H1 (cell line): ENCODE results near the gene NUP58. TPM values are rescaled to one million over a fixed set of nuclear protein-coding genes. Genes with fewer than 3 reads are reported as not detected.
A peak's percentile ranks its signal among the peaks of the same experiment; 100 is the strongest.

Source experiments
- CTCF ChIA-PET: fragments of 300-600 bp; sonication (Branson Sonifier 250); formaldehyde crosslinking; loops from one replicate; lab custom pipeline; 2021; ENCODE audit not compliant: partially characterized antibody; lab: Charles Lee
- POLR2A ChIA-PET: fragments of 300-600 bp; sonication (Branson Sonifier 250); formaldehyde crosslinking; loops from one replicate; lab custom pipeline; 2021; ENCODE audit warnings: inconsistent platforms; ENCODE audit not compliant: partially characterized antibody; lab: Charles Lee
- DNase-seq, 2 experiments: peaks; one replicate each; pipeline versions ENCODE4 v3.0.0 to v3.0.0-alpha.2; 2010 to 2022; ENCODE audit warnings: low spot score in 2 of 2, low read depth in 1 of 2, mixed read lengths in 1 of 2
- FAIRE-seq: peaks from 2 replicates; lab custom pipeline; 2011; peaks lifted over from hg19 to GRCh38; lab: Jason Lieb, UNC
- H2AFZ ChIP-seq: 2 replicates; pipeline ENCODE4 v1.8.1; 2012; ENCODE audit warnings: low read length, inconsistent platforms
- H2AK5ac ChIP-seq: 2 replicates; pipeline ENCODE4 v1.6.1; 2013; ENCODE audit warnings: low read depth, low read length
- H2BK120ac ChIP-seq: replicated peaks from 2 replicates; pipeline ENCODE3; 2013; ENCODE audit warnings: low read depth, low read length, inconsistent platforms
- H2BK12ac ChIP-seq: 2 replicates; pipeline ENCODE4 v1.6.1; 2013; ENCODE audit warnings: low read depth, low read length
- H2BK15ac ChIP-seq: 2 replicates; pipeline ENCODE4 v1.6.1; 2013; ENCODE audit warnings: low read length
- H2BK20ac ChIP-seq: 2 replicates; pipeline ENCODE4 v1.6.1; 2013; ENCODE audit warnings: low read length
- H2BK5ac ChIP-seq: 2 replicates; pipeline ENCODE4 v1.6.1; 2013; ENCODE audit warnings: low read depth, low read length
- H3K14ac ChIP-seq: 2 replicates; pipeline ENCODE4 v1.6.1; 2013; ENCODE audit warnings: inconsistent platforms; ENCODE audit not compliant: insufficient read length
- H3K18ac ChIP-seq: 2 replicates; pipeline ENCODE4 v1.6.1; 2013; ENCODE audit warnings: low read length; ENCODE audit errors: extremely low read depth
- H3K23ac ChIP-seq: 2 replicates; pipeline ENCODE4 v1.6.1; 2013; ENCODE audit warnings: inconsistent platforms; ENCODE audit not compliant: insufficient read length
- H3K23me2 ChIP-seq: 2 replicates; pipeline ENCODE4 v1.6.1; 2013; ENCODE audit warnings: low read depth, low read length
- H3K27ac ChIP-seq: 2 replicates; pipeline ENCODE4 v1.6.1; 2011; ENCODE audit warnings: low read depth, low read length, inconsistent platforms
- H3K27me3 ChIP-seq, 4 experiments: replicated peaks in 1 of 4; 1 replicate in 1 of 4; 2 replicates in 3 of 4; pipeline versions ENCODE4 v1.6.1 to v1.8.1; 2011 to 2013; ENCODE audit warnings: low read length in 3 of 4, mild to moderate bottlenecking in 3 of 4, inconsistent platforms in 2 of 4, mixed read lengths in 2 of 4, moderate library complexity in 1 of 4; ENCODE audit not compliant: control insufficient read depth in 3 of 4, insufficient read depth in 3 of 4; ENCODE audit errors: extremely low read depth in 1 of 4
- H3K36me3 ChIP-seq, 4 experiments: 2 replicates each; pipeline versions ENCODE4 v1.6.1 to v1.8.1; 2011 to 2013; ENCODE audit warnings: mild to moderate bottlenecking in 4 of 4, low read length in 3 of 4, moderate library complexity in 2 of 4, control low read depth in 1 of 4, inconsistent platforms in 1 of 4; ENCODE audit not compliant: insufficient read depth in 4 of 4, control insufficient read depth in 2 of 4
- H3K4ac ChIP-seq: replicated peaks from 2 replicates; pipeline ENCODE3; 2013; ENCODE audit warnings: low read length, low read depth, mixed read lengths, inconsistent platforms; ENCODE audit not compliant: insufficient read length
- H3K4me1 ChIP-seq, 4 experiments: replicated peaks in 1 of 4; 1 replicate in 1 of 4; 2 replicates in 3 of 4; pipeline versions ENCODE4 v1.6.1 to v1.8.1; 2011 to 2013; ENCODE audit warnings: low read length in 3 of 4, inconsistent platforms in 2 of 4, mixed read lengths in 1 of 4; ENCODE audit not compliant: insufficient read depth in 4 of 4, control insufficient read depth in 3 of 4
- H3K4me2 ChIP-seq, 2 experiments: 2 replicates each; pipeline versions ENCODE4 v1.6.1 to v1.8.1; 2011 to 2013; ENCODE audit warnings: low read depth in 2 of 2, low read length in 2 of 2, control low read depth in 1 of 2, inconsistent platforms in 1 of 2, mild to moderate bottlenecking in 1 of 2; ENCODE audit not compliant: insufficient read depth in 1 of 2
- H3K4me3 ChIP-seq, 4 experiments: fragments of 200-600, 300-600 bp in 1 of 4; sonication (generic), shearing (Covaris generic), sonication (Bioruptor Twin) in 1 of 4; 2 replicates each; pipeline versions ENCODE4 v1.5.1 to v1.8.1; 2011 to 2016; ENCODE audit warnings: low read length in 4 of 4, low read depth in 3 of 4, control low read depth in 2 of 4, inconsistent platforms in 2 of 4, mild to moderate bottlenecking in 2 of 4, mixed read lengths in 1 of 4, moderate library complexity in 1 of 4; ENCODE audit not compliant: insufficient read depth in 2 of 4; ENCODE audit errors: extremely low read depth in 1 of 4
- H3K56ac ChIP-seq: replicated peaks from 2 replicates; pipeline ENCODE3; 2013; ENCODE audit warnings: low read depth, mild to moderate bottlenecking, mixed read lengths, low read length, inconsistent platforms; ENCODE audit not compliant: insufficient read length
- H3K79me1 ChIP-seq: 2 replicates; pipeline ENCODE4 v1.6.1; 2013; ENCODE audit warnings: low read depth, low read length, control low read depth
- H3K79me2 ChIP-seq, 2 experiments: 2 replicates each; pipeline versions ENCODE4 v1.6.1 to v1.8.1; 2012 to 2013; ENCODE audit warnings: low read length in 2 of 2, mild to moderate bottlenecking in 2 of 2, inconsistent platforms in 1 of 2; ENCODE audit not compliant: insufficient read depth in 2 of 2, control insufficient read depth in 1 of 2
- H3K9ac ChIP-seq, 4 experiments: replicated peaks in 1 of 4; 1 replicate in 1 of 4; 2 replicates in 3 of 4; pipeline versions ENCODE4 v1.6.1 to v1.8.1; 2011 to 2013; ENCODE audit warnings: low read depth in 3 of 4, low read length in 3 of 4, control low read depth in 2 of 4, mild to moderate bottlenecking in 2 of 4, moderate library complexity in 2 of 4, inconsistent platforms in 1 of 4; ENCODE audit errors: extremely low read depth in 1 of 4
- H3K9me3 ChIP-seq, 2 experiments: 2 replicates each; pipeline versions ENCODE4 v1.6.1 to v1.8.1; 2012 to 2013; ENCODE audit warnings: mild to moderate bottlenecking in 2 of 2, moderate library complexity in 2 of 2, control low read depth in 1 of 2, inconsistent platforms in 1 of 2, low read depth in 1 of 2, low read length in 1 of 2, mixed read lengths in 1 of 2; ENCODE audit not compliant: insufficient read depth in 2 of 2
- H4K20me1 ChIP-seq, 2 experiments: replicated peaks in 1 of 2; 2 replicates each; pipeline versions ENCODE3 to v1.8.1; 2011 to 2013; ENCODE audit warnings: inconsistent platforms in 2 of 2, low read length in 2 of 2, mild to moderate bottlenecking in 1 of 2; ENCODE audit not compliant: insufficient read depth in 2 of 2, control insufficient read depth in 1 of 2
- H4K5ac ChIP-seq: 2 replicates; pipeline ENCODE4 v1.6.1; 2013; ENCODE audit warnings: low read length, low read depth, mixed read lengths, inconsistent platforms; ENCODE audit not compliant: insufficient read length
- H4K8ac ChIP-seq: 2 replicates; pipeline ENCODE4 v1.8.0; 2013; ENCODE audit warnings: mild to moderate bottlenecking, moderate library complexity, low read length, inconsistent platforms; ENCODE audit not compliant: insufficient read depth; ENCODE audit errors: extremely low read depth
- H4K91ac ChIP-seq: replicated peaks from 2 replicates; pipeline ENCODE3; 2013; ENCODE audit warnings: low read length, mixed read lengths, inconsistent platforms; ENCODE audit not compliant: insufficient read length
- RAD21 ChIP-seq, 2 experiments: IDR thresholded peaks in 1 of 2; conservative IDR thresholded peaks in 1 of 2; 2 replicates each; pipeline ENCODE4 v1.6.1; 2011; ENCODE audit warnings: low read depth in 2 of 2, low read length in 2 of 2, improper control_type of control experiment in 1 of 2, inconsistent platforms in 1 of 2, mild to moderate bottlenecking in 1 of 2, moderate library complexity in 1 of 2
- USF2 ChIP-seq: IDR thresholded peaks from 2 replicates; pipeline ENCODE4 v1.6.1; 2011; ENCODE audit warnings: low read length, improper control_type of control experiment
- WGBS, 2 experiments: shearing (Covaris generic) in 1 of 2; methylation state at CpG; one replicate each; pipeline versions ENCODE4 v1.1.6 to v1.1.7; 2013 to 2015; ENCODE audit warnings: low lambda C conversion rate in 2 of 2, mixed read lengths in 2 of 2, inconsistent platforms in 1 of 2, low coverage in 1 of 2, missing lambda C conversion rate in 1 of 2; ENCODE audit not compliant: insufficient replicate concordance in 2 of 2, insufficient coverage in 1 of 2, insufficient read length in 1 of 2; ENCODE audit errors: extremely low coverage in 1 of 2, missing lambda C conversion rate in 1 of 2; 5-methylcytosine and 5-hydroxymethylcytosine counted together
- polyA plus RNA-seq, 7 experiments: library from polyadenylated mRNA; depleted of rRNA in 3 of 7; stranded (reverse) in 5 of 7; unstranded in 2 of 7; fragments of >200 nt in 5 of 7; fragments of 200-250 nt in 2 of 7; gene quantifications; 1 replicate in 5 of 7; 2 replicates in 1 of 7; 4 replicates in 1 of 7; pipeline versions ENCODE4 v1.2.1 to v1.2.3, GENCODE V29; 2011 to 2013; ENCODE audit warnings: missing spikeins in 2 of 7, mixed read lengths in 2 of 7
- total RNA-seq: library from RNA; stranded (reverse); fragmentation: NEBNext Ultra II Directional; extraction: Animal tissue kit (Norgen Biotek cat#: 25700); gene quantifications from 2 replicates; pipeline ENCODE4 v1.2.1, GENCODE V29; 2021

The NUP58 gene
- total and polyA plus RNA-seq, 2 of the 8 experiments (the other 6 are each of a cell fraction or from before 2014, with no cell fraction given): 35.0 to 53.8 TPM

- Histone ChIP-seq H4K5ac (no peak overlapping the region), H3K9me3 (no peaks in the 10 kb centered on the region), H3K14ac (no peak overlapping the region), H4K91ac (no peak overlapping the region), H4K20me1 (peaks cover 0 to 2% of the 10 kb centered on the region in 2 experiments), H3K18ac (no peak overlapping the region), H2AFZ (no peak overlapping the region), H3K56ac (no peak overlapping the region), H3K23ac (no peak overlapping the region), H2BK12ac (no peak overlapping the region), H3K23me2 (no peaks in the 10 kb centered on the region), H3K9ac (no peak overlapping the region), H3K36me3 (0 out of 8 replicates have a peak, but pooled peaks cover 0 to 2% (median 0%) of the 10 kb centered on the region in 4 experiments), H2BK15ac (no peak overlapping the region), H2AK5ac (no peak overlapping the region), H2BK5ac (no peak overlapping the region), H3K4me2 (no peak overlapping the region), H2BK20ac (no peak overlapping the region), H4K8ac (no peak overlapping the region), H3K79me1 (no peaks in the 10 kb centered on the region), H3K4me3 (no peak overlapping the region), H3K4me1 (peaks cover 0 to 3% (median 0%) of the 10 kb centered on the region in 4 experiments; a peak in 1 of 7 replicates), H2BK120ac (no peak overlapping the region), H3K27ac (no peak overlapping the region), H3K4ac (no peak overlapping the region), H3K79me2 (no peaks in the 10 kb centered on the region), H3K27me3 (no peaks in the 10 kb centered on the region)
- CTCF ChIA-PET: no interaction called here
- 100% methylated on average over 1 of the region's 1 CpG; no CpG with 5 or more reads in 1 of the 2 experiments for WGBS, 2 experiments
- no peak for DNase-seq
- FAIRE-seq: no peak
- POLR2A ChIA-PET: no interaction called here
- TF ChIP-seq USF2 (no peak), RAD21 (IDR thresholded peaks at IDR 0.05 in 1 of 2, conservative IDR thresholded peaks at IDR 0.05 in 1 of 2; ENCODE audit: low read depth in 2 of 2, low read length in 2 of 2) (0 out of 4 replicates have a peak, but pooled peaks of 1 of the 2 experiments have one; percentile 14)
Measured at GRCh38 chr13:25267715-25268114, 33.7 kb upstream of the NUP58 start.
